Mucosa of descending colon (tissue), 3 donors: ENCODE measurements around the gene TRIO. TPM values are rescaled to one million over a fixed set of nuclear protein-coding genes. Genes with fewer than 3 reads are reported as not detected.
A peak's percentile ranks its signal among the peaks of the same experiment; 100 is the strongest.

ENCODE experiments used
- ATAC-seq: fragments of 200-7000 bp; cut with Tn5 transposase; one replicate; pipeline ENCODE4 v1.9.1; 2020; ENCODE audit warnings: mild to moderate bottlenecking, moderate library complexity
- DNase-seq, 3 donors: peaks; one replicate each; pipeline ENCODE4 v3.0.0-alpha.2; 2020
- H3K36me3 ChIP-seq: fragments of 200-600 bp; one replicate; pipeline ENCODE4 v1.8.0; 2021; ENCODE audit warnings: low read depth, mild to moderate bottlenecking
- H3K4me1 ChIP-seq: fragments of 200-600 bp; one replicate; pipeline ENCODE4 v1.8.0; 2021; ENCODE audit warnings: low read depth, mild to moderate bottlenecking
- H3K4me3 ChIP-seq: fragments of 200-600 bp; one replicate; pipeline ENCODE4 v1.8.0; 2021; ENCODE audit warnings: mild to moderate bottlenecking
- H3K9me3 ChIP-seq: fragments of 200-600 bp; one replicate; pipeline ENCODE4 v1.8.0; 2021; ENCODE audit warnings: mild to moderate bottlenecking
- CTCF ChIP-seq: fragments of 200-600 bp; IDR thresholded peaks from one replicate; pipeline ENCODE4 v1.8.0; 2022; ENCODE audit warnings: antibody characterized with exemption, mild to moderate bottlenecking
- intact Hi-C, 2 donors: fragments of 100-400 bp; cut with DNase I in 1 of 2; cut with micrococcal nuclease in 1 of 2; formaldehyde crosslinking; loops; one replicate each; pipeline versions ENCODE4 v1.11.0 to v1.11.1; 2022; cut with DNase I, micrococcal nuclease
- total RNA-seq, 3 donors: library from RNA; stranded (reverse); fragmentation: NEBNext Ultra II Directional in 2 of 3; extraction: Animal tissue kit (Norgen Biotek cat#: 25700) in 2 of 3; gene quantifications; one replicate each; pipeline versions ENCODE4 v1.2.1 to v1.2.4, GENCODE V29; 2021 to 2023
- donor health status: DM: no; HTN: no; CAD: no; lungs with moderate emphysema.
- donor health status: DM: no; HTN: no; CAD: no.
- donor health status: DM: no; HTN: yes; CAD: no.

TRIO gene
- total RNA-seq, 3 donors from 2014 or later: 164 to 231 (median 168) TPM

- Histone ChIP-seq H3K9me3 (no peaks in the 10 kb centered on the region), H3K4me1 (peaks cover 20% of the 10 kb centered on the region), H3K36me3 (no peaks in the 10 kb centered on the region), H3K4me3 (no peak overlapping the region)
- DNase-seq (no peak), ATAC-seq (no peak)
- TF ChIP-seq CTCF: no peak
- intact Hi-C loops: no loop called here
These were observed 46.5 kb downstream of the TRIO start for GRCh38 chr5:14189680-14190079.

GRCh38 chr5:14190194-14191164 is 47.3 kb downstream of the TRIO start:
- Histone ChIP-seq H3K4me1 (peaks cover 16% of the 10 kb centered on the region), H3K4me3 (no peak overlapping the region), H3K9me3 (no peaks in the 10 kb centered on the region), H3K36me3 (no peaks in the 10 kb centered on the region)
- ATAC-seq (peak; percentile 78), DNase-seq (no peak)
- no peak for TF ChIP-seq CTCF
- intact Hi-C loops: no loop called here

GRCh38 chr5:14191325-14191724 is 48.2 kb downstream of the TRIO start:
- no peak for ATAC-seq

GRCh38 chr5:14193496-14193895 is 50.4 kb downstream of the TRIO start:
- intact Hi-C loops: no loop called here

More at GRCh38 chr5:14191325-14191724, 48.2 kb downstream of the TRIO start:
- Histone ChIP-seq H3K9me3 (no peaks in the 10 kb centered on the region), H3K36me3 (no peaks in the 10 kb centered on the region), H3K4me3 (no peak overlapping the region), H3K4me1 (peaks cover 15% of the 10 kb centered on the region)
- DNase-seq: no peak
- intact Hi-C loops: no loop called here
- no peak for TF ChIP-seq CTCF

GRCh38 chr5:14195588-14195987 is 52.4 kb downstream of the TRIO start:
- intact Hi-C loops: no loop called here
- Histone ChIP-seq H3K4me1 (peaks cover 6% of the 10 kb centered on the region), H3K9me3 (no peaks in the 10 kb centered on the region), H3K4me3 (no peak overlapping the region), H3K36me3 (no peaks in the 10 kb centered on the region)
- DNase-seq (no peak), ATAC-seq (no peak)
- no peak for TF ChIP-seq CTCF

More at GRCh38 chr5:14193496-14193895, 50.4 kb downstream of the TRIO start:
- no peak overlapping the region for H3K4me3 ChIP-seq
- ATAC-seq: no peak
- H3K4me1 ChIP-seq: peaks cover 6% of the 10 kb centered on the region
- H3K9me3 ChIP-seq: no peaks in the 10 kb centered on the region
- no peak for DNase-seq
- TF ChIP-seq CTCF: no peak
- H3K36me3 ChIP-seq: no peaks in the 10 kb centered on the region
